Stimulated activated CD8-positive, alpha-beta memory T cell treated with anti-CD3 and anti-CD28 coated beads, Interleukin-7, amount 100 ng/mL, for 48 hours (primary cell): Measurements from ENCODE around the gene ZBTB42.
A peak's percentile ranks its signal among the peaks of the same experiment; 100 is the strongest.

ENCODE experiments used
- DNase-seq, 2 donors: peaks; one replicate each; pipeline ENCODE4 v3.0.0-alpha.2; 2020; ENCODE audit warnings: low read depth in 1 of 2; ENCODE audit errors: extremely low read depth in 1 of 2

ZBTB42 gene

GRCh38 chr14:104800771-104801519, at the start of gene ZBTB42:
Gene ZBTB42 (plus strand): TSS chr14:104801101. CDS start chr14:104801198, 97 bp downstream.
- peak; percentile 32 to 35 for DNase-seq

- DNase-seq = no peak
Observed at GRCh38 chr14:104751539-104752422, 49.1 kb upstream of the ZBTB42 start.

- no peak for DNase-seq
Observed at GRCh38 chr14:104752423-104752734, 48.5 kb upstream of the ZBTB42 start.

GRCh38 chr14:104752735-104753527, 48.0 kb upstream of the ZBTB42 start, which contains the start of gene SIVA1:
Gene SIVA1 (plus strand): TSS chr14:104753147. CDS start chr14:104753202, 55 bp downstream.
- DNase-seq = peak; percentile 99 to 100

GRCh38 chr14:104753528-104754212, 47.2 kb upstream of the ZBTB42 start:
- no peak for DNase-seq

- no peak for DNase-seq
Observed at GRCh38 chr14:104754213-104754851, 46.6 kb upstream of the ZBTB42 start.

GRCh38 chr14:104755621-104756020, 45.3 kb upstream of the ZBTB42 start:
- DNase-seq = no peak

GRCh38 chr14:104756477-104757237, 44.2 kb upstream of the ZBTB42 start:
- DNase-seq = no peak

GRCh38 chr14:104757238-104757585, 43.7 kb upstream of the ZBTB42 start:
- no peak for DNase-seq

- no peak for DNase-seq
Observed at GRCh38 chr14:104757681-104758392, 43.1 kb upstream of the ZBTB42 start.

- no peak for DNase-seq
Observed at GRCh38 chr14:104758981-104759969, 41.6 kb upstream of the ZBTB42 start.

GRCh38 chr14:104765517-104765916, 35.4 kb upstream of the ZBTB42 start:
- DNase-seq = no peak

GRCh38 chr14:104766256-104766862, 34.5 kb upstream of the ZBTB42 start:
- DNase-seq = no peak

- no peak for DNase-seq
Observed at GRCh38 chr14:104766863-104767633, 33.9 kb upstream of the ZBTB42 start.

- no peak for DNase-seq
Observed at GRCh38 chr14:104767634-104767918, 33.3 kb upstream of the ZBTB42 start.

- peak; percentile 73 to 75 for DNase-seq
Observed at GRCh38 chr14:104768437-104769323, 32.2 kb upstream of the ZBTB42 start.
